Left lobe of liver (tissue), 2 donors: ENCODE results near the gene VPS45. TPM values are rescaled to one million over a fixed set of nuclear protein-coding genes. Genes with fewer than 3 reads are reported as not detected.
"Not testable (repeated sequence)": the region's sequence is repeated elsewhere in the genome, so short reads cannot be mapped to it uniquely, and the experiment has no call there.

Source experiments
- ATAC-seq: fragments of 200-7000 bp; cut with Tn5 transposase; one replicate; pipeline ENCODE4 v1.9.1; 2020; ENCODE audit warnings: mild to moderate bottlenecking, moderate library complexity
- DNase-seq: peaks from one replicate; pipeline ENCODE4 v3.0.0-alpha.2; 2020; ENCODE audit warnings: low spot score
- total RNA-seq: library from RNA; stranded (reverse); gene quantifications from one replicate; pipeline ENCODE4 v1.2.1, GENCODE V29; 2021
- donor health status: DM: no; HTN: no; CAD: no; lungs with moderate emphysema.
- donor health status: DM: no; HTN: yes; CAD: no.

Gene VPS45, protein sequence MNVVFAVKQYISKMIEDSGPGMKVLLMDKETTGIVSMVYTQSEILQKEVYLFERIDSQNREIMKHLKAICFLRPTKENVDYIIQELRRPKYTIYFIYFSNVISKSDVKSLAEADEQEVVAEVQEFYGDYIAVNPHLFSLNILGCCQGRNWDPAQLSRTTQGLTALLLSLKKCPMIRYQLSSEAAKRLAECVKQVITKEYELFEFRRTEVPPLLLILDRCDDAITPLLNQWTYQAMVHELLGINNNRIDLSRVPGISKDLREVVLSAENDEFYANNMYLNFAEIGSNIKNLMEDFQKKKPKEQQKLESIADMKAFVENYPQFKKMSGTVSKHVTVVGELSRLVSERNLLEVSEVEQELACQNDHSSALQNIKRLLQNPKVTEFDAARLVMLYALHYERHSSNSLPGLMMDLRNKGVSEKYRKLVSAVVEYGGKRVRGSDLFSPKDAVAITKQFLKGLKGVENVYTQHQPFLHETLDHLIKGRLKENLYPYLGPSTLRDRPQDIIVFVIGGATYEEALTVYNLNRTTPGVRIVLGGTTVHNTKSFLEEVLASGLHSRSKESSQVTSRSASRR
- total RNA-seq = 12.3 TPM

DNA sequence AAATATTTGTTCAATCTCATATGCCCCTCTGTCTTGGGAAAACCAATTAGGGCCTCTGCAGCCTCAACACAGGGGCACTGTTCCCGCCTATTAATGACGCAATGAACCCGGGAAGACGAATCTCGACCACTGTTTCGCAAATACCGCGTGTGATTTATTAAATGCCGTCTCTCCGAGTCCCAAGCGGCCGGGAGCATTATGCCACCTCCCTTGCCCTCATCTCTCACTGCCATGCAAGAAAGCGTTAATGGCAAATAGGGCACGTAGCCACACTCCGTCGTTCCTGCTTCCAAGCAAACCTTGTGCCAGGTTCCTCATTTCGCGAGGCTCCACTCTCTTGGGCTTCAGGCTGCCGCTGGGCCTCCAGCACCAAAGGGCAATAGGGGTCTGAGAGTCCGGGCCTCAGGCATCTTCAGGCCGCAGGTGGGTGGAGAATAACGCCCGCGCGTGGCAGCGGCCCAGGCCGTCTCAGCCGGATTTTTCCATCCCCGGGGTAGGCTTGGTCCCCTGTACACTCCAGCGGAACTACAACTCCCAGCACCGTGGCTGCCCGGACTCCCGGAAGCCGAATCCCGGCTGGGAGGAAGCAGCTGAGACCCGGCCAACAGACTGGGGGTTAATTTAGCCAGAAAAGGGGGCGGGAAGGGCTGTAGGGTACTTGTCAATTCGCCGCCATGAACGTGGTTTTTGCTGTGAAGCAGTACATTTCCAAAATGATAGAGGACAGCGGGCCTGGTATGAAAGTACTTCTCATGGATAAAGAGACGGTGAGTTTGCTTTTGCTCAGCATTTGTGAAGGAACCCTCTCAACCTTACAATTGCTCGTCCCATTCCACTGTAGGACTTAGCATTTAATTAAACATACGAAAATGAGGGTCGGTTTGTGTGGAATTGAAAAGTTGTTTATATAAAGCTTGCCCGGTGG is at the start of gene VPS45:
Gene VPS45 (plus strand): TSS at position 593 of the 925 bp plus-strand sequence. CDS start 82 bp downstream, at position 675.
- DNase-seq (peak; percentile 92), ATAC-seq (peak; percentile 97)

DNA sequence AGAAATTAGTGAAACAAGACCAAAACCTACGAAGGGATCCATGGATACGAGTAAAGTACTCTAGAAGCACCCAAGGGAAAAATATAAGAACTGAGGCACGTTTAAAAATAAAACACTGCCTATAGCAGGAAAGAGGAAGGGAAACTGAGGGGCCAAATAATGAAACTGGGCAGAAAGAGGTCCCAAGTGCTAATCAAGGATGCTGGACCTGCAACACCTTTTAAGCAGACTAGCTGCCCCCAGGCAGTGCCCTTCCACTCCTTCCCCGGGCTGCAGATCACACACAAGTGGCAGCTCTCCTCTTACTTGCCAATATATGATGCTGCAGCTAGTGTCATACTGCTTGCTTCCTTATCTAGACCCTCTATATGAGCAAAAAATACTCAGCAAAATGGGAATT is 49.4 kb upstream of the VPS45 start:
- ATAC-seq = no peak

DNA sequence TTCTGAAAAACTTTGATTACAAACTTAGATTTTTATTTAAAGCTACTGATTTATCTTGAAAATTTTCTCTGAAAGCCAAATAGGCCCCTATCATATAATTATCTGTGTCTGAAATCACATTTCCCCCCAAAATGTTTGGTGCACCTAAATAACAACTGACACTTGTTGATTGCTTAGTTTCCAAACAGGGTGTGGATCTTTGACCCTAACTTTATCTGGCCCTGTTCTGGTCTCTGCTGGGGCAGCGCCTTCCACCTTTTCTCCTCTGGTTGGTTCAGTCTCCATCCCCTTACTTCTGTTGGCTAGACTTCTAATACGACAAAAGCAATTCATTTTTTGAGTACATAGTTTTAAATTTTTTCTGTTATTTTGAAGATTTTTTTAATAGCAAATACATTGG is 46.9 kb upstream of the VPS45 start:
- no peak for DNase-seq

More for the DNA sequence above, 49.4 kb upstream of the VPS45 start:
- DNase-seq = no peak

DNA sequence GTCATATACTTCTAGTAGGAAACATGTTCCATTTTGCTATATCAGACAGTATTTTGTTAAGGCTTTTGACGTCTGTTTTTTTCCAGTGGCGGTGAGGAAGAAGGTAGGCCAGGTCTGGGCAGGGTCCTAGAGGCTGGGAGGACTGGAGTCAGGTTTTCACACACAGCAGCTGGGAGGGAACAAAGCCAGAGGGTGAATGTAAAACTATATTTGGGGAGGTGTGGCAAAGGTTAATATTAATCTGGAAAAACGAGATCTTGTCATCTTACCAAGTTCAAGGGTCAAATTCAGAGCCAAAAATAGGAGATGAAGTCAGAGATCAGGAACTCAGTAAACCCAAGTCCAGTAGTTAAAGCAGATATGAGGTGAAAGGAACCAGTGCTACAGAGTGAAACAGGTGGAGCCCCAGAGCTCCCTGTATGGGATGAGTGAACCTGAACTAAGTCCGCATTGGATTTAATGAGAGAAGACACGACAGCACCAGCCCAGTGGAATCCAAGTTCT is 46.3 kb upstream of the VPS45 start:
- ATAC-seq (peak; percentile 94), DNase-seq (peak; percentile 79)

More for the DNA sequence above, 46.9 kb upstream of the VPS45 start:
- peak; percentile 67 for ATAC-seq

DNA sequence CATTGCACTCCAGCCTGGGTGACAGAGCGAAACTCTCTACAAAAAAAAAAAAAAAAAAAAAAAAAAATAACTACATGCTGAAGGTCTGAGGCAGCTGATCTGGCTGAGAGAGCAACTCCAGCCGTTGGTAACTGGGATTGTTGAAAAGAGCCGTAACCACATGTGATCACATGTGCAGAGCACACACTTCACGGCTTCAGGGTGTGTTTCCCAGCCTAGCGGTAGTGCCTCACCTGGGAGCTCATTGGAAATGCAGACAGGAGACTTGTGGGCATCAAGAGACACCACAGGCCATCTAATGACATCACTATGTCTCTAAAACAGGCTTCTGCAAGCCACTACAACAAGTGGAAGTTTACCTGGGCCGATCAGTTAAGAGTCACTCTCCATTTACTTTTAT is 45.2 kb upstream of the VPS45 start:
- DNase-seq (no peak), ATAC-seq (peak; percentile 34)

DNA sequence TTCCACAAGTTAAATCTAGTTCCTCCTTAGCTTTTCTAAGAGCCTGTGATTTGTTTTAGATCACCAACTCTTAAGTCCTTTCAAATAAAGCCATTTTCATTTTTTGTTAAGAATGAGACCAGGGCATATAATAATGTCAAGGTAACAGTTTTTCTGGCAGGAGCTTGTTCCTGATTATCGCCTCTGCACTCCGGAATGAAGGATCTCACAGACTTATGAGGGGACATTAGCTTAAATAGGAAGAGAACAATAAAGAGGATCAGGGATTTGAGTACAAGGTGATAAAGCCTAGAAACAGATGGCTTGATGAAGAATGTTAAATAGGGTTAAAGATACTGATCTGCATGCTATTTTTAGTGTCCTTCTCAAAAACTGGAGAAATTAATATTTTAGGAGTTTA is 43.4 kb upstream of the VPS45 start:
- ATAC-seq (no peak), DNase-seq (no peak)

DNA sequence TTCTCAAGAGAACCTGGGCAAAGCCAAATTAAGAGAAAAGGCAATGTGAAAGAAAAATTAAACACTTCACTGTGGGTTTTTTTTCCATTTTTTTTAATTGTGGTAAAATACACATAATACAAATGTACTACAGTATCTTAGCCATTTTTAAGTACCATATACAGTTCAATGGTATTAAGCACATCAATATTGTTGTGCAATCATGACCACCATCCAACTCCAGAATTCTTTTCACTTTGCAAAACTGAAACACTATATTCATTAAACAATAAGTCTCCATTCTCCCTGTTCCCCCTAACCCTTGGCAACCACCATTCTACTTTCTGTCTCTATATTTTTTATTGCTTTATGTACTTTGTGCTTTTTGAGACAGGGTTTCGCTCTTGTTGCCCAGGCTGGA is 39.3 kb upstream of the VPS45 start:
- no peak for DNase-seq
- ATAC-seq = no peak

DNA sequence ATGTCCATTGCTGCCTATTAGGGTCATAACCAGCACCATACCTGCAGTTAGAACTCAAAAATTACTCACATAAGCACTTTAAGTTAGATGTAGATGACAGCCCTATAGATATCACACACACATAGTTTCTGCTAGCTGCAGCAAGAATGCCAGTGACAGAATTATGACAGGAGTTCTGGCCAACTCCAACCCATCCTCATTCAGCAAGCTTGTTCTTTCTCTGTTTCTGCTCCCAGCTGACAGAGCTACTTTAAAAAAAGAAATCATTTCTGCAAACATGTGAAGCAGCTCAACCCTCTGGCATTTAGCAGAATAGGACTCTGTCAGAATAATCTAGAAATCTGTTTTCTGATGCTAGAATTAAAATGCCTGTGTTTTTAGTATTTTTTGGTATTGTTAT is 33.2 kb upstream of the VPS45 start:
- no peak for ATAC-seq
- no peak for DNase-seq

DNA sequence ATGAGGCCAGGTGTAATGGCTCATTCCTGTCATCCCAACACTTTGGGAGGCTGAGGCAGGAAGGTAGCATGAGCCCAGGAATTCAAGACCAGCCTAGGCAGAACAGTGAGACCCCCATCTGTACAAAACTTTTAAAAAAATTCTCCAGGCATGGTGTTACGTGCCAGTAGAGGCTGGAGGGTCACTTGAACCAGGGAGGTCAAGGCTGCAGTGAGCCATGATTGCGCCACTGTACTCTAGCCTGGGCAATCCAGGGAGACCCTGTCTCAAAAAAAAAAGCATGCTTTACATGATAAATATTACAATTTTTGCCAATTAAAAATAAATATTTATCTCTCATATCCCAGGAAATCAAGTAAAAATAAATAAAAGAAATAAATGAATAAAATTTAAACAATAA is 17.6 kb upstream of the VPS45 start:
- DNase-seq (no peak), ATAC-seq (no peak)

DNA sequence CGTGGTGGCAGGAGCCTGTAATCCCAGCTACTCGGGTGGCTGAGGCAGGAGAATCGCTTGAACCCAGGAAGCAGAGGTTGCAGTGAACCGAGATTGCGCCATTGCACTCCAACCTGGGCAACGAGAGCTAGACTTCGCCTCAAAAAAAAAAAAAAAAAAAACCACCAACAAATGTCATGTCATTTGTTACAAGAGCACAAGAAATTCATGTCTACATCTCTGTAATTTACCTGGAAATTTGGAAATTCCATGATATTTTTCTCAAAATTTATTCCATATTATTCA is 16.5 kb upstream of the VPS45 start:
- ATAC-seq (peak; percentile 83), DNase-seq (peak; percentile 65)

DNA sequence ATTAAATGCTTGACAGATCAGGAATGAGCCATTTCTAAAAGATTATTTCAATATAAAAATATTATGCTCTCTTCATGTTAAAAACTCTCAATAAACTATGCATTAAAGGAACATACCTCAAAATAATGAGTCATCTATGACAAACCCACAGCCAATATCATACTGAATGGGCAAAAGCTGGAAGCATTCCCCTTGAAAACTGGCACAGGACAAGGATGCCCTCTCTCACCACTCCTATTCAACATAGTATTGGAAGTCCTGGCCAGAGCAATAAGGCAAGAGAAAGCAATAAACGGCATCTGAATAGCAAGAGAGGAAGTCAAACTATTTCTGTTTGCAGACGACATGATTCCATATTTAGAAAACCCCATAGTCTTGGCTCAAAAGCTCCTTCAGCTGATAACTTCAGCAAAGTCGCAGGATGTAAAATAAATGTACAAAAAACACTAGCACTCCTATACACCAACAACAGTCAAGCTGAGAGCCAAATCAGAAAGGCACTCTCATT is 15.6 kb upstream of the VPS45 start:
- not testable (repeated sequence) for DNase-seq

DNA sequence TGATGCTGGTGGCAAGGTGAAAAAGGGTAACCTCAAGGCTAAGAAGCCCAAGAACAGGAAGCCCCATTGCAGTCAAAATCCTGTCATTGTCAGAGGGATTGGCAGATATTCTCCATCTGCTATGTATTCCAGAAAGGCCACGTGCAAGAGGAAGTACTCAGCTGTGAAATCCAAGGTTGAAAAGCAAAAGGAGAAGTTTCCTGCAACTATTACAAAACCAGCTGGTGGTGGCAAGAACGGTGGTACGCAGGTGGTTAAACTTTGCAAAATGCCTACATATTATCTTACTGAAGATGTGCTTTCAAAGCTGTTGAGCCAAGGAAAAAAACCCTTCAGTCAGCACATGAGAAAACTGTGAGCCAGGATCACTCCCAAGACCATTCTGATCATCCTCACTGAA is 13.7 kb upstream of the VPS45 start:
- no peak for DNase-seq
- no peak for ATAC-seq

More for the DNA sequence above, 15.6 kb upstream of the VPS45 start:
- not testable (repeated sequence) for ATAC-seq

DNA sequence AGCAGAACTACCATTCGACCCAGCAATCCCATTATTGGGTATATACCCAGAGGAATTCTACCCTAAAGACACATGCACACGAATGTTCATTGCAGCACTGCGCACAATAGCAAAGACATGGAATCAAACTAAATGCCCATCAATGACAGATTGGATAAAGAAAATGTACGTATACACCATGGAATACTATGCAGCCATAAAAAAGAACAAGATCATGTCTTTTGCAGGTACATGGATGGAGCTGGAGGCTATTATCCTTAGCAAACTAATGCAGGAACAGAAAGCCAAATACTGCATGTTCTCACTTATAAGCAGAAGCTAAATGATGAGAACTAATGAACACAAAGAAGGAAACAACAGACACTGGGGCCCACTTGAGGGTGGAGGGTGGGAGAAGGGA is 12.1 kb upstream of the VPS45 start:
- DNase-seq, ATAC-seq: not testable (repeated sequence)

DNA sequence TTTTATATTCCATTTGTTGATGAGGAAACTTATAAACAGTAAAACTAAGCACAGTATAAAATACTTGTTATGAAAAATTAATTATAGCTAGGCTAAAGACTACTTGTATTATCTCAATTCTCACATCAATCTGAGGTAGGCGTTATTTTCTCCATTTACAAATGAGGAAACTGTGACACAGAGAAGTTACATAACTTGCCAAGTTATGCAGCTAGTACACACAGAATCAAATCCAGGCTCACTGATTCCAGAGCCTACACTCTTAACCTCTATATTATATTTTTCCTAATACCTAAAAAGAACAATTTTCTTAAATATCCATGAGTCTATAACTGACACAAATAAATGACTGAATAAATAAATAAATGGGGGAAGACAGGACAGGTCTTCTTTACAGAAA is 11.2 kb upstream of the VPS45 start:
- ATAC-seq (no peak), DNase-seq (no peak)

DNA sequence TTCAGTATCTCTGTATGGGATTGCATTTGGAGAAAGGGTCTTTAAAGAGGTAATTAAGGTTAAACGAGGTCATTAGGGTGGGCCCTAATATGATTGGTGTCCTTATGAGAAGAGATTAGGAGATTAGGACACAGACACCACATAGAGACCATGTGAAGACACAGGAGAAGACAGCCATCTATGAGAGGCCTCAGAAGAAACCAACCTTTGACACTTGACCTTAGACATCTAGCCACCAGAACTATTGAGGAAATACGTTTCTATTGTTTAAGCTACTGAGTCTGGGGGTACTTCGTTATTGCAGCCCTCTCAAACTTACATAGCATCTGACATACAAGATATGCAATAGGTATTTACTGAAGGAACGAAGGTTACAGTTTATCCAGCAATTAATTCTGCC is 7.3 kb upstream of the VPS45 start:
- no peak for ATAC-seq
- no peak for DNase-seq

DNA sequence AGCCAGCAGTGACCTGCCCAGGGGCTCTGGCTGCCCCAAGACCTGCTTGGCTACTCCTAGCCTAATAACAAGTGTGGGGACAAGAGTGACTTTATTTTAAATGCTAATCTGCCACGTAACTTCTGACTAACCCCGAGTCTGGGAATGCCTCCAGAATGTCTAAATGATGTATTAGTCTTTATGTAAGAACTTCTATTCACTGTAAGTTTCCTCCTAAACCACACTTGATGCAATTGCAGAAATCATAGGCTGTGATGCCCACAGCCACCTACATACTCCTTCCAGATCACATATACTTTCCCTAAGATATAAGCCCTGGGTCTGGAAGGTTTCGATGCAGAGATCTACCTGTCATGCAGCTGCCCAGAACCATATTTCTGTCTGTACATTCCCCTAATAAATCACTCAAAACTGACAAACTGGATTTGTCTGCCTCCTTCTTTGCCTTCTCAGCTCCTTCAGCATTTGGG is 5.9 kb upstream of the VPS45 start:
- DNase-seq (no peak), ATAC-seq (no peak)

DNA sequence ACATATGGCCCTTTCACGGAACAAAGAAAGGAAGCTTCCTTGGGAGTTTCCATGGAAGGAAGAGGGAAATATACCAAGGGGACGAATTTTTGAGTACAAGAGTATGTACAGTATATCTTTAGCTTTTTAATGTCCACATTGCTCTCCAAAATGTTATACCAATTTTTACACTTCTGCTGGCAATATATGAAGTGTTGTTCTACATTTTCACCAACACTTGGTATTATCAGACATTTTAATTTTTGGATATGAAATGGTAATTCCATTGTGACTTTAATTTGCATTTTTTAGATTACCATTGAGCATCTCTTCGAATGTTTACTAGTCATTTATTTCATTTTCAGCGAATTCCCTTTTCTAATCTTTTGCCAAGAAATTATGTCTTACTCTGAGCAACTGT is 5.5 kb upstream of the VPS45 start:
- DNase-seq = no peak
- no peak for ATAC-seq

DNA sequence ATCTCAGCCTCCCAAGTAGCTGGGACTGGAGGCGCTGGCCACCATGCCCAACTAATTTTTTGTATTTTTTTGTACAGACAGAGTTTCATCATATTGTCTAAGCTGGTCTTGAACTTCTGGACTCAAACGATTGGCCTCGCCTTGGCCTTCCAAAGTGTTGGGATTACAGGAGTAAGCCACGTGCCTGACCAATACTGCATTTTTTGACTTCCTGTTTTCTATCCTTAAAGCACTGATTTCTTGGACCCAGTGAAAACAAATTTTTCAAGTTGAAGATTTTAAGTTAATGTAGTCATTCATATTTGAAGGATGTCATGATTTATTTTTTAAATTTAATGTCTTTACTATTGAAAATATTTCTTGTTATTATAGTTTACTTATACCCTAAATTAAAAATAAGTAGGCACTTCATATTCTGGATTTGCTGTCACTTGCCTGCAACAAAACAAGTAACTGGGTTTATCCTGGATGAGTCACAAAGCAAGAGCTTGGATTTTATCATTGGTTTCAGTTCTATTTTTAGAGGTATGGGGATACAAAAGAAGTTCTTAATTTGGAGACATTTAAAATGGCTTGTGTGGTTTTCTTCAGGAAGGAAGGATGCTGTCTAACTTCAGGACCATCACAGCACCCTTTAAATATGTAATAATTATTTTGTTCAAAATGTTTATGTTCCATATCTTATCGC is 2.2 kb upstream of the VPS45 start:
- ATAC-seq (no peak), DNase-seq (no peak)

DNA sequence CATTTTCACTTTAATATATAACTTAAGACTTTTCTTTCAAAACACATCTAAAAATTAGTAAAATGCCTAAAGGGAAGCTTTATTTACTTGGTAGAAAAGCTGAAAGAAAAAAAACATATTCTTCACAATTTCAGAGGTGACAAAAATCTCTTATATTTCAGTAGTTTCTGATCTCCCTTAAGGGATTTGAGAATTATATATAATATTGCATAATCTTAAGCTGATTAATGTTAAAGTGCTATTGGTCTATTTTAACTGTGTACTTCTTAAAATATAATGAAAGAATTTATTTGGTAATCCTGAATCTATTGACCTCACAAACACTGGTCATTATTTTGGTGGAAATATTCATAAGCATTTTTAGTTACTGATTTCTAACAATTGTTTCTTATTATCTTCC is 1.2 kb upstream of the VPS45 start:
- DNase-seq (no peak), ATAC-seq (no peak)

DNA sequence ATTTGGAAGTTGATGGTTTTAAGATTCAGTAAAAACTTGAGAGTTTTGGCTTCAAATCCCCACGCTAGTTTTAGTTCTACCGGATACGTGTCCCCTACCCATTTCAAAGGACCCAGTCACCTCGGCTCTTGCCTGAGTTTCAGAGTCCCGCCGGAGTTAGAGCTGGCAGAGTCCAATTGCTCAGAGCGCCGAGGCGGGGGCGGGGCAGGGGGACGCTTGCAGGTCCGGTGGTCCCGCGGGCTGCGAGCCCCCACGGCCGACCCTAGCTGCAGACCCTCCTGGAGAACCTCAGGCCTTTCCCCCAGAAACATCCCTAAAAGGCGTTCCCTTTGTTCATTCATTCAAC is 765 bp upstream of the VPS45 start:
- ATAC-seq = peak; percentile 67
- peak; percentile 67 for DNase-seq

DNA sequence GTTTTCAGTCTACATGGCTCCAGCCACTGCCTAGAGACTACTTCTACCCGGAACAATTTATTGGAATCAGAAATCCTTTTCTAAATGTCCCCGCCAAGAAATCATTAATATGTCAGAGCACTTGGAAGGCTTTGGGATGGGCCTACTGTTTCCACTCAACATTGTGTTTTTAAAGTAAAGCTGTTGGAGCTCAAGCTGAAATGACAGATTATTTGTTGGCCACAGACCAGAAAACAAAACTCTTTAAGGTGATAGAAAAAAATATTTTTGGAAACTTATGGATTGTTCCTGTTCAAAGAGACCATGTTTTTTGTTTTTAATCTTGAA is 496 bp downstream of the VPS45 start:
- no peak for ATAC-seq
- DNase-seq = no peak
